GM12873 (cell line): ENCODE results near the gene ANKS1B.

Experiments
- CTCF ChIP-seq: IDR thresholded peaks from 2 replicates; pipeline ENCODE4 v1.5.1; 2012; ENCODE audit warnings: low read depth, mild to moderate bottlenecking, moderate library complexity, low read length, control low read depth; ENCODE audit not compliant: insufficient read depth; ENCODE audit errors: missing control alignments

Gene ANKS1B

GRCh38 chr12:99732131-99732530 lies 252.6 kb downstream of the ANKS1B start:
- TF ChIP-seq CTCF, result no peak

- TF ChIP-seq CTCF, result no peak
Measured at GRCh38 chr12:99722690-99723486, 261.8 kb downstream of the ANKS1B start.

- TF ChIP-seq CTCF, result no peak
Measured at GRCh38 chr12:99721715-99722275, 262.9 kb downstream of the ANKS1B start.

- TF ChIP-seq CTCF, result no peak
Measured at GRCh38 chr12:99713946-99714520, 270.7 kb downstream of the ANKS1B start.

GRCh38 chr12:99712281-99712680 lies 272.5 kb downstream of the ANKS1B start:
- TF ChIP-seq CTCF, result no peak

- TF ChIP-seq CTCF, result no peak
Measured at GRCh38 chr12:99711246-99711645, 273.5 kb downstream of the ANKS1B start.

- TF ChIP-seq CTCF, result no peak
Measured at GRCh38 chr12:99709619-99710018, 275.1 kb downstream of the ANKS1B start.
